ENCODE results near the gene CHTOP.

DNA sequence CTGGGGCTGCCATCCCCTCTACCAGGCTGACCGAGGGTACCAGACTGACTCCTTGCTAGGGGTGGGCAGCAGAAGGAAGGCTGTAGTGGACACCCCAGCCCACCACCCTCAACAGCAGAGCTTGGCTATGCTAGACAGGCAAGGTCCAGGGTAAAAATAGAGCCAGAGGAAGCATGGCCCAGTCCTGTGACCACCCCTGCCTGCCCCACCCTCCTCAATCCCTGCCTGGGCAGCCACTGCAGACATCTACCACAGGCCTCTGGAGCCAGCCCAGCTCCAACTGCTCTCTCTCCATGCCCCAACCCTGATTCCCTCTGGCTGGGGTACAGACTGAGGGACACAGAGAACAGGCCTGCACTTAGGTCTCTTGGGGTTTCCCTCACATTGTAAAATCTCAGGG lies 3.9 kb upstream of the CHTOP start:
- TF ChIP-seq CTCF (IDR thresholded peaks at IDR 0.05): no peak
- no peak for TF ChIP-seq POLR2A (IDR thresholded peaks at IDR 0.05)
